Activated B cell treated with CpG ODN at 0.5 μM for 24 hours (primary cell): ENCODE data around the gene PIP5K1B. TPM values are rescaled to one million over a fixed set of nuclear protein-coding genes. Genes with fewer than 3 reads are reported as not detected.

Experiments used
- ATAC-seq: fragments of 200-7000 bp; cut with Tn5 transposase; one replicate; pipeline ENCODE4 v1.10.0; 2021; ENCODE audit warnings: low read depth, mild to moderate bottlenecking, moderate library complexity
- CTCF ChIA-PET: fragments of 350-600 bp; sonication (Branson Sonifier 250); formaldehyde crosslinking; loops from one replicate; lab custom pipeline; 2021; ENCODE audit warnings: antibody characterized with exemption; lab: Charles Lee
- POLR2A ChIA-PET: fragments of 350-600 bp; sonication (Branson Sonifier 250); formaldehyde crosslinking; loops from one replicate; lab custom pipeline; 2021; ENCODE audit warnings: antibody characterized with exemption; lab: Charles Lee
- DNase-seq: peaks from one replicate; pipeline ENCODE4 v3.0.0; 2022
- H3K27ac Mint-ChIP-seq: one replicate; pipeline ENCODE4 v1.8.0; 2020; ENCODE audit warnings: mixed read lengths
- H3K27me3 Mint-ChIP-seq: one replicate; pipeline ENCODE4 v1.8.0; 2021; ENCODE audit warnings: mixed read lengths
- H3K36me3 Mint-ChIP-seq: one replicate; pipeline ENCODE4 v1.8.0; 2021; ENCODE audit warnings: low read depth, mixed read lengths
- H3K4me1 Mint-ChIP-seq: one replicate; pipeline ENCODE4 v1.8.0; 2021; ENCODE audit warnings: mixed read lengths
- H3K4me3 Mint-ChIP-seq: one replicate; pipeline ENCODE4 v1.8.0; 2020; ENCODE audit warnings: mild to moderate bottlenecking, mixed read lengths
- H3K9me3 Mint-ChIP-seq: one replicate; pipeline ENCODE4 v1.8.0; 2020; ENCODE audit warnings: mixed read lengths
- CTCF ChIP-seq: fragments of 200-600 bp; IDR thresholded peaks from one replicate; pipeline ENCODE4 v1.8.0; 2022; ENCODE audit warnings: antibody characterized with exemption, mild to moderate bottlenecking
- intact Hi-C: fragments of 100-400 bp; cut with micrococcal nuclease; formaldehyde crosslinking; loops from one replicate; pipeline ENCODE4 v1.15.1; 2024
- total RNA-seq: library from RNA; stranded (reverse); gene quantifications from 2 replicates; pipeline ENCODE4 v1.2.3, GENCODE V29; 2022

The PIP5K1B gene
- total RNA-seq, 1 donor from 2014 or later, result 22.0 TPM

- Mint-ChIP-seq H3K27me3 (no peaks in the 10 kb centered on the region), H3K27ac (no peak overlapping the region), H3K36me3 (peaks cover 17% of the 10 kb centered on the region), H3K4me3 (no peak overlapping the region), H3K9me3 (no peaks in the 10 kb centered on the region), H3K4me1 (peaks cover 17% of the 10 kb centered on the region)
- TF ChIP-seq CTCF, result no peak
- intact Hi-C loops, result no loop called here
- ATAC-seq, result no peak
- CTCF ChIA-PET, result interaction anchor here (1.2 to 2.6 kb wide), 3 partner anchors 62 to 199 kb away, joined by 3 to 7 read pairs (median 4); no protein-coding TSS in a partner anchor
- POLR2A ChIA-PET, result interaction anchor here (1.3 kb wide), 1 partner anchor 76 kb away, joined by 4 read pairs; no protein-coding TSS in a partner anchor
- no peak for DNase-seq
These were observed 77.5 kb downstream of the PIP5K1B start for GRCh38 chr9:68782546-68782945.

- intact Hi-C loops, result no loop called here
- Mint-ChIP-seq H3K9me3 (no peaks in the 10 kb centered on the region), H3K4me1 (peaks cover 17% of the 10 kb centered on the region), H3K27ac (no peak overlapping the region), H3K27me3 (no peaks in the 10 kb centered on the region), H3K36me3 (peaks cover 29% of the 10 kb centered on the region), H3K4me3 (no peak overlapping the region)
- DNase-seq (no peak), ATAC-seq (no peak)
- CTCF ChIA-PET, result no interaction called here
- POLR2A ChIA-PET, result no interaction called here
- no peak for TF ChIP-seq CTCF
These were observed 80.9 kb downstream of the PIP5K1B start for GRCh38 chr9:68785965-68786364.

GRCh38 chr9:68791169-68791568, 86.1 kb downstream of the PIP5K1B start:
- H3K36me3 Mint-ChIP-seq, result peaks cover 28% of the 10 kb centered on the region
- ChIA-PET CTCF (no interaction called here), POLR2A (no interaction called here)
- ATAC-seq, result no peak
- no peaks in the 10 kb centered on the region for H3K9me3 Mint-ChIP-seq
- H3K27ac Mint-ChIP-seq, result no peak overlapping the region
- peaks cover 3% of the 10 kb centered on the region for H3K4me1 Mint-ChIP-seq
- no peak for TF ChIP-seq CTCF
- DNase-seq, result no peak
- intact Hi-C loops, result loop anchor here (10.0 kb wide), 1 partner anchor 104 kb away; no protein-coding TSS in a partner anchor
- H3K4me3 Mint-ChIP-seq, result no peak overlapping the region
- H3K27me3 Mint-ChIP-seq, result no peaks in the 10 kb centered on the region

GRCh38 chr9:68793605-68794343, 88.7 kb downstream of the PIP5K1B start:
- Mint-ChIP-seq H3K4me3 (no peak overlapping the region), H3K4me1 (peaks cover 25% of the 10 kb centered on the region), H3K27me3 (no peaks in the 10 kb centered on the region), H3K9me3 (no peaks in the 10 kb centered on the region), H3K36me3 (peaks cover 14% of the 10 kb centered on the region), H3K27ac (no peak overlapping the region)
- POLR2A ChIA-PET, result interaction anchor here (0.7 to 0.9 kb wide), 4 partner anchors 14 to 89 kb away, joined by 3 to 4 read pairs (median 4); partner anchors contain the start of gene PIP5K1B
- DNase-seq, result no peak
- ATAC-seq, result peak; percentile 84
- intact Hi-C loops, result loop anchor here (2.0 to 10.0 kb wide), 3 partner anchors 13 to 101 kb away; a partner anchor contains a TSS
- CTCF ChIA-PET, result interaction anchor here (2.3 kb wide), 1 partner anchor 14 kb away, joined by 7 read pairs; a partner anchor contains a TSS
- no peak for TF ChIP-seq CTCF

GRCh38 chr9:68794898-68795297, 89.9 kb downstream of the PIP5K1B start:
- no peak for TF ChIP-seq CTCF
- intact Hi-C loops, result loop anchor here (2.0 to 10.0 kb wide), 4 partner anchors 14 to 100 kb away; a partner anchor contains a TSS
- DNase-seq (no peak), ATAC-seq (no peak)
- H3K9me3 Mint-ChIP-seq, result no peaks in the 10 kb centered on the region
- peaks cover 29% of the 10 kb centered on the region for H3K4me1 Mint-ChIP-seq
- ChIA-PET POLR2A (no interaction called here), CTCF (interaction anchor here (2.3 kb wide), 1 partner anchor 15 kb away, joined by 7 read pairs; a partner anchor contains a TSS)
- H3K36me3 Mint-ChIP-seq, result peaks cover 8% of the 10 kb centered on the region
- no peak overlapping the region for H3K27ac Mint-ChIP-seq
- H3K4me3 Mint-ChIP-seq, result no peak overlapping the region
- no peaks in the 10 kb centered on the region for H3K27me3 Mint-ChIP-seq
